Panc1 (cell line): Measurements from ENCODE around the gene RPUSD4. TPM values are rescaled to one million over a fixed set of nuclear protein-coding genes. Genes with fewer than 3 reads are reported as not detected.

Experiments used
- ATAC-seq: fragments of 200-7000 bp; cut with Tn5 transposase; 2 replicates; pipeline ENCODE4 v1.9.1; 2020; ENCODE audit warnings: mild to moderate bottlenecking, moderate library complexity
- BruUV-seq: library from RNA; stranded (reverse); fragments of 400-500 nt; replicated peaks from 2 replicates; lab custom pipeline; 2021; lab: Mats Ljungman, UMichigan
- CTCF ChIA-PET: fragments of 300-600 bp; sonication (Branson Sonifier 250); formaldehyde crosslinking; loops from one replicate; lab custom pipeline; 2022; ENCODE audit warnings: antibody characterized with exemption; lab: Charles Lee
- POLR2A ChIA-PET: fragments of 300-600 bp; sonication (Branson Sonifier 250); formaldehyde crosslinking; loops from one replicate; lab custom pipeline; 2022; ENCODE audit warnings: antibody characterized with exemption; lab: Charles Lee
- DNase-seq: peaks from one replicate; pipeline ENCODE4 v3.0.0-alpha.2; 2010; ENCODE audit warnings: low read depth, low spot score
- H3K27ac ChIP-seq: 2 replicates; pipeline ENCODE4 v1.5.1; 2011; ENCODE audit warnings: mild to moderate bottlenecking, low read length, inconsistent platforms
- H3K27me3 ChIP-seq: fragments of 200-500 bp; sonication (Bioruptor generic); 2 replicates; pipeline ENCODE4 v1.6.0; 2014; ENCODE audit warnings: low read length, inconsistent platforms; ENCODE audit not compliant: control insufficient read depth, insufficient read depth
- H3K36me3 ChIP-seq: fragments of 200-500 bp; sonication (Bioruptor generic); 2 replicates; pipeline ENCODE4 v1.5.1; 2014; ENCODE audit warnings: inconsistent platforms, mild to moderate bottlenecking, low read length, moderate library complexity; ENCODE audit not compliant: control insufficient read depth, insufficient read depth
- H3K4me1 ChIP-seq: 2 replicates; pipeline ENCODE4 v1.5.1; 2011; ENCODE audit warnings: inconsistent platforms, mild to moderate bottlenecking, low read length, moderate library complexity; ENCODE audit not compliant: control insufficient read depth, insufficient read depth
- H3K4me3 ChIP-seq, 2 experiments: 2 replicates each; pipeline ENCODE4 v1.5.1; 2011 to 2012; ENCODE audit warnings: low read depth in 2 of 2, low read length in 2 of 2, mild to moderate bottlenecking in 2 of 2, inconsistent platforms in 1 of 2, moderate library complexity in 1 of 2
- H3K9me3 ChIP-seq: fragments of 200-500 bp; sonication (Bioruptor generic); 2 replicates; pipeline ENCODE4 v1.5.1; 2014; ENCODE audit warnings: low read depth, mild to moderate bottlenecking, inconsistent platforms, low read length, moderate library complexity; ENCODE audit not compliant: control insufficient read depth, insufficient read depth
- POLR2AphosphoS5 ChIP-seq: IDR thresholded peaks from 2 replicates; pipeline ENCODE4 v1.6.1; 2012; ENCODE audit warnings: mild to moderate bottlenecking, low read depth, low read length, moderate library complexity
- REST ChIP-seq, 2 experiments: IDR thresholded peaks; 2 replicates each; pipeline ENCODE4 v1.6.1; 2011 to 2012; ENCODE audit warnings: low read depth in 2 of 2, control low read depth in 1 of 2, low read length in 1 of 2, mild to moderate bottlenecking in 1 of 2, moderate library complexity in 1 of 2; ENCODE audit not compliant: insufficient read depth in 1 of 2
- SIN3A ChIP-seq: IDR thresholded peaks from 2 replicates; pipeline ENCODE4 v1.6.1; 2012; ENCODE audit warnings: low read depth, mild to moderate bottlenecking, low read length, moderate library complexity, borderline replicate concordance; ENCODE audit not compliant: insufficient read depth
- TCF7L2 ChIP-seq: IDR thresholded peaks from 2 replicates; pipeline ENCODE4 v1.6.1; 2011; ENCODE audit warnings: mild to moderate bottlenecking, low read depth, low read length, inconsistent platforms
- in situ Hi-C: cut with HindIII; loops from 2 replicates; pipeline ENCODE4 v1.10.0; 2016; ENCODE audit warnings: low sequenced_read_pairs, low pct_unique_long_range_greater_than_20kb
- intact Hi-C: fragments of 100-400 bp; cut with micrococcal nuclease; formaldehyde crosslinking; loops from one replicate; pipeline ENCODE4 v1.10.0; 2022; ENCODE audit not compliant: unreplicated experiment
- total RNA-seq: library from RNA; stranded (reverse); gene quantifications from one replicate; pipeline ENCODE4 v1.2.1, GENCODE V29; 2021; ENCODE audit not compliant: unreplicated experiment
- TF ChIP-seq, protein P1 (sequence below): fragments of 450-650 bp; IDR thresholded peaks from 2 replicates; pipeline ENCODE4 v1.5.1; 2017; ENCODE audit warnings: mild to moderate bottlenecking

RPUSD4 gene
- total RNA-seq, 1 experiment from 2014 or later, result 52.3 TPM

GRCh38 chr11:126224647-126225294 is 13.3 kb upstream of the RPUSD4 start:
- CTCF ChIA-PET, result no interaction called here
- POLR2A ChIA-PET, result no interaction called here
- TF ChIP-seq REST (IDR thresholded peaks at IDR 0.05; ENCODE audit: insufficient read depth in 1 of 2, low read depth in 2 of 2, low read length in 1 of 2), result no peak
- TF ChIP-seq TCF7L2, result no peak
- no peak for TF ChIP-seq POLR2AphosphoS5
- no peak for TF ChIP-seq SIN3A
- TF ChIP-seq, protein P1, sequence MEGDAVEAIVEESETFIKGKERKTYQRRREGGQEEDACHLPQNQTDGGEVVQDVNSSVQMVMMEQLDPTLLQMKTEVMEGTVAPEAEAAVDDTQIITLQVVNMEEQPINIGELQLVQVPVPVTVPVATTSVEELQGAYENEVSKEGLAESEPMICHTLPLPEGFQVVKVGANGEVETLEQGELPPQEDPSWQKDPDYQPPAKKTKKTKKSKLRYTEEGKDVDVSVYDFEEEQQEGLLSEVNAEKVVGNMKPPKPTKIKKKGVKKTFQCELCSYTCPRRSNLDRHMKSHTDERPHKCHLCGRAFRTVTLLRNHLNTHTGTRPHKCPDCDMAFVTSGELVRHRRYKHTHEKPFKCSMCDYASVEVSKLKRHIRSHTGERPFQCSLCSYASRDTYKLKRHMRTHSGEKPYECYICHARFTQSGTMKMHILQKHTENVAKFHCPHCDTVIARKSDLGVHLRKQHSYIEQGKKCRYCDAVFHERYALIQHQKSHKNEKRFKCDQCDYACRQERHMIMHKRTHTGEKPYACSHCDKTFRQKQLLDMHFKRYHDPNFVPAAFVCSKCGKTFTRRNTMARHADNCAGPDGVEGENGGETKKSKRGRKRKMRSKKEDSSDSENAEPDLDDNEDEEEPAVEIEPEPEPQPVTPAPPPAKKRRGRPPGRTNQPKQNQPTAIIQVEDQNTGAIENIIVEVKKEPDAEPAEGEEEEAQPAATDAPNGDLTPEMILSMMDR, result no peak
- in situ Hi-C loops (loop anchor here (25.0 kb wide), 1 partner anchor 287 kb away; the partner anchor contains the start of gene VSIG10L2), intact Hi-C loops (no loop called here)
- ATAC-seq (no peak), DNase-seq (no peak)
- no peak overlapping the region for H3K27ac ChIP-seq
- H3K9me3 ChIP-seq, result no peaks in the 10 kb centered on the region
- H3K36me3 ChIP-seq, result no peaks in the 10 kb centered on the region
- no peaks in the 10 kb centered on the region for H3K4me1 ChIP-seq
- H3K27me3 ChIP-seq, result no peaks in the 10 kb centered on the region
- no peak overlapping the region for H3K4me3 ChIP-seq
- BruUV-seq, result no TSS peak

- H3K4me1 ChIP-seq, result peaks cover 8% of the 10 kb centered on the region
- H3K4me3 ChIP-seq, result no peak overlapping the region
- in situ Hi-C loops, result loop anchor here (25.0 kb wide), 1 partner anchor 282 kb away; the partner anchor contains the start of gene VSIG10L2
- intact Hi-C loops, result no loop called here
- no peaks in the 10 kb centered on the region for H3K27me3 ChIP-seq
- ChIA-PET CTCF (no interaction called here), POLR2A (interaction anchor here (0.7 kb wide), 1 partner anchor 302 kb away, joined by 4 read pairs; no protein-coding TSS in a partner anchor)
- ATAC-seq, result no peak
- BruUV-seq, result no TSS peak
- H3K9me3 ChIP-seq, result no peaks in the 10 kb centered on the region
- TF ChIP-seq TCF7L2 (no peak), POLR2AphosphoS5 (no peak), REST (IDR thresholded peaks at IDR 0.05; ENCODE audit: insufficient read depth in 1 of 2, low read depth in 2 of 2, low read length in 1 of 2) (no peak), SIN3A (no peak)
- TF ChIP-seq, protein P1, result no peak
- H3K27ac ChIP-seq, result no peak overlapping the region
- H3K36me3 ChIP-seq, result no peaks in the 10 kb centered on the region
- no peak for DNase-seq
Observed at GRCh38 chr11:126219547-126219946, 8.1 kb upstream of the RPUSD4 start.
